Inferior parietal cortex (tissue), 1 donor: ENCODE results near the gene ADTRP.

Experiments
- DNase-seq: peaks from one replicate; pipeline ENCODE4 v3.0.0-alpha.2; 2016; ENCODE audit errors: extremely low spot score

The ADTRP gene, protein sequence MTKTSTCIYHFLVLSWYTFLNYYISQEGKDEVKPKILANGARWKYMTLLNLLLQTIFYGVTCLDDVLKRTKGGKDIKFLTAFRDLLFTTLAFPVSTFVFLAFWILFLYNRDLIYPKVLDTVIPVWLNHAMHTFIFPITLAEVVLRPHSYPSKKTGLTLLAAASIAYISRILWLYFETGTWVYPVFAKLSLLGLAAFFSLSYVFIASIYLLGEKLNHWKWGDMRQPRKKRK

DNA sequence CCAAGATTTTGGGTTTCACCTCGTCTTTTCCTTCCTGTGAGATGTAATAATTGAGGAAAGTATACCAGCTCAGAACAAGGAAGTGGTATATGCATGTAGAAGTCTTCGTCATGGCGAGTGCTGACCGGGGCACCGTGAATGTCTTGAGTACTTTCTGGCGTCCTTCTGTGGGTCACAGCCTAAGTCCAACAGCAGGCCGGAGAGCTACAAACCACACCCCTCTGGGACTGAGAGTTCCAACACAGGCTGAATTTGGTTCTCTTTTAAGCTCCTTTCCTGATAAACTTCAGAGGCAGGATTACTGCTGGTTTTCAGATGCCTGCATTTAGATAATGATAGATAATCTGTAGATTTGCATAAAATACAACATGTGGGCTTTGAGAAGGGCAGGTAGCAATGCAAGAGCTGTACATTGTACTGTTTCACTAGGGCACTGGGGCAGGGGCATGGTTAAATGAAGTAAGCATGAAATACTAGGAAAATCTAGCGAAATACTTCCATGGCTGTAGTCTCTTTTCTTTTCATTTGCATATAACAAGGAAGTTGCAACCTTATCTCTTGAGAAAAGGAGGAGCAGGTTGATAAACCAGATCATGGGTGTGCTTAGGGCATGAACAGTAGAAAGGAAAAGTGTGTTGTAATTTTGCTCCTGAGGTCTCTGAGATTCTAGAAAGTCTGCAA lies at the start of gene ADTRP:
Gene ADTRP, minus strand, starts transcription at position 156 of the 681 bp plus-strand sequence. Its CDS starts 44 bp downstream, at position 112.
- DNase-seq: no peak

DNA sequence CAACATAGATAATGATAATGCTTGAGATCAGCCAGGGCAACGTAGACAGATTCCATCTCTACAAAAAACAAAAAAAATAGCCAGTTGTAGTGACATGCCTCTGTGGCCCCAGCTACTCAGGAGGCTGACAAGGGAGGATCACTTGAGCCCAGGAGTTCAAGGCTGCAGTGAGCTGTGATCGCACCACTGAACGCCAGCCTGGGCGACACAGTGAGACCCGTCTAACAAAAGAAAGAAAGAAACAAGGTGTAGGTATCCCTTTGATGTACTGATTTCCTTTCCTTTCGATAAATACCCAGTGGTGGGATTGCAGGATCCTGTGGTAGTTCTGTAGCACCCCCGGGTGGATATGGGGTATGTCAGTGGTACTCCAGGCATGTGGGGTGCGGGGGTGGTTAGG lies 48.2 kb upstream of the ADTRP start:
- DNase-seq: no peak

DNA sequence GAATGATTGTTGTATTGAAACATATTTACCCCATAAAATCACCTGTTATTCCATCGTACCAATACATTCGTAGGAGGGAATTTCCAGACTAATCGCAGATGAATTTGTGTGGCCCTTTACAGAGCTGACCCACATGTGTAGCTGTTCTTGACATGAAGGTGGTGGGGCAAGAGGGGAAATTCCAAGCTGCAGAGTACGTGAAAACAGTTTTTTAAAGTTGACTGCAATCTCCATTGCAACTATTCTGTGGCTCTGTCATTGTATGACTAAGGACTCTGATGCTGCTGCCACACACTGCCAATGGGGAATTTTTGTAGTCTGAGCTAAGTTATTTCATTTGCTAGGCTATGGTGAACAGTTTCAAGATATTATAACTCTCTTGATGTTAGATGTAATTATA lies 46.4 kb upstream of the ADTRP start:
- DNase-seq: no peak

DNA sequence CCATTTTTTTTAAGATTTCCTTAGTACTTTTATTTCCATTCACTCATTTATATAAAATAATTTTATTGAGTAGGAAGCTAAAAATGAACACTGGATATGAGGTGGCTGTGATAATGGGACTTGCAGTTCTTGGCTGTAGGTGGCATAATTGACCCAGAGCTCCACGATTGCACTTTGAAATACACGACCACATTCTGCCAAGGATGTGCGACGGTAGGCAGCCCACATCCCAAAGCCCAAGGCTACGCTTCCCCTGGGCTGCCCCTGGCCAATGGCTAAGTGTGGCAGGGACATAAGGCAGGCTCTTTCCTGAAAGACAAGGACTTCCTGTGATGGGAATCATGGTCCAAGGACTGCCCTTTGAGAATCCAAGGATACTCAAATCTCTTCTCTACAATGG lies 43.7 kb upstream of the ADTRP start:
- DNase-seq: no peak

DNA sequence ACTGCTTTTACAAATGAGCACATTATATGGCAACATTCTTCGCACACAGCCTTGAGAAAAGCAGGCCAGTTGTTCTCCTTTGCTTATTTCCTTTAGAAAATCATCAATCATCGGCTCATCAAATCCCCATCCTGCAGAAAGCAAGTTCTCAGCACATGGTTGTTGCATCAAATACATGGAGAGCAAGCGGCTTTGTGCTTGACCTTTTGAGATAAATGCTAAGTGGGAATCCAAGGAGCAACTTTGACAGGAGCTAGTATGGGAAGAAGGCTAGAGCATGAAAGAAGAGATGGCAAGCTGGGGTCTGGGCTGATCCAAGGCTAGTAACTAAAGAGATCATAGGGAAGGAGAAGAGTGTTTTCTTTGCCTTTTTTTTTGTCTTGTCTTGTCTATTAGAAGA lies 43.2 kb upstream of the ADTRP start:
- DNase-seq: no peak

DNA sequence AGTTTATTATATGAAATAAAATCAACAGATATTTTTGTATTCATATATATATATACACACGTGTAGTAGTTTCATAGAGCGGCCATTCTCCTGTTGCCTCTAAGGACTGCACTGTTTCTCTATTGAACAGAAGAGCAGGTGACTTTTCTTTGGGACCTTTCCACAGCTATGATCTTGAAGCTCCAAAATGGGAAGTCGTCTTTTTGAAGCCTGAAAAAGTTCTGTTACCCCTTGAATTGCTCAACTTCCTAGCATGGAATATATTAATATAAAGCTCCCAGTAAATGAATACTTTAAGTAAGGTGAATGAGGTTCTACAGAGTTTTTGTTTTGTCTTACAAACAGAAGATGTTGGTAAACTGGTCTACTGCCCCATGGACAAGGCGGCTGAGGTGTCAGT lies 42.2 kb upstream of the ADTRP start:
- DNase-seq: no peak

DNA sequence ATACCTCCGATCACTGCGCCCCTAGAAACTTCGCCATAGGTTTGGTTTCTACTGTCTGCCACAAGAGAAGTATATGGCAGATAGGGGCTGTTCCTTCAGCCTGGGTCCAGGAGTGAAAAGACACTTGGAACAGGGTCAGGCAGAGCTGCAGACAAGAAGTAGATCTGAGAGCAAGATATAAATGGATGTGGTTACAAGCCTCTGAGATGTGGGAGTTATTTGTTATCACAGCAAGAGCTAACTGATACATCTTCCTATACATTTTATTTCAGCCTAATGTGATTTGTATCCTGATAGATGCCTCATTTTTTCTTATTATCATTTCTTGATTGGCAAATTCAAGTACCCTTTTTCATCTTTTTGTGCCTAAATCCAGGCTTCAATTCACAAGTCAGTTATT lies 40.9 kb upstream of the ADTRP start:
- no peak for DNase-seq

DNA sequence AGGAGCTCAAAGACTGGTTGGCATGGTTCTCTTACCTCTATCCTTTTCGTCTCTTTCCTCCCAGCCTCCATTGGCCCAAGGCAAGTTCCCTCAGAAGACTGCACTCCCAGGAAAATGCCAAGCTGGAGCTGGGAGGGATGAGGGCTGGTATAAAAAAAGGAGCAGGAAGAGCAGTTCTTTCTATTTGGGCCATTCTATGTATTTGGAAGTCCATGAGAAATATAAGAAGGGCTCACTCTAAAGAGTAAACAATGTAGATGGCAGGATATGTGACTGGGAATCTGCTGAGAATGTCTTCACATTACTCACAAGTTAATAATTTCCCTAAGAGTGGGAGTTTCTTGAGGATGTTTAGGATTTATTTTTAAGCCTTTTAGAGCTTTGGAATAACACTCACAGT lies 36.6 kb upstream of the ADTRP start:
- no peak for DNase-seq

DNA sequence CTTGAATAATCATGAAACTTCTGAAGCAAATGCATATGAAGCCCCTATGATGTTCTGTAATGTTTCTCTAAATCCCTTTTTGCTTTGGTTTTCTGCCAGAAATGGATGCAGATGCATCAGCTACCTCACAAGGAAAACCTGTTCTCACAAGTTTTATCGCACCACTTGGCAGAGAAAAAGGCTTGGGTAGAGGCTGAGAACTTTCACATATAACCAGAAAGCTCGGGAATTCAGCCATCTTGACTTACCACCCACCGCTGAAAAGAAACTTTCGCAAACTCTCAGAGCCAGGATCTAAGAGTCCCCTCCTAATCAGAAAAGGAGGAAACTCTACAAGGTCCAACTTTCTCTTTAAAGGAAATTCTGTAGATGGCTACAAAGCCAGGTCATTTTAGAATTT lies 36.2 kb upstream of the ADTRP start:
- DNase-seq: no peak

DNA sequence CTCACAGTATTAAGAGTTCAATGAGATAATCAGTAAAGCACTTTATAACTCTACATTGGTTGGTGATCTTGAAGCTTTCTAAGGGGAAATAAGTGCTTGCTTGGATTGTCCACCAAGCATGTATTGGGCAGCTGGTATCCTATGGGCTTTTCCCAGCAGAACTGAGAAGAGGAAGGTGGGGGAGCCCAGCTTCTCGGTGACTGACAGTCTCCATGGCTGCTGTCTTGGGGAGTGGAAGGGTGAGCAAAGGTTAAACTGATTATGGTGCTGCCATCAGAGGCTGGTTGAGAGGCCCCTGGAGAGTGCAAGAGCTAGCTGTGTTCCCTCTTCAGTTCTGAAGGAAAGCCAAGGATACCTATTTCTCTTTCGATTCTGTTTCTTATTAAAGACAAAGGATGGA lies 35.5 kb upstream of the ADTRP start:
- DNase-seq: no peak

DNA sequence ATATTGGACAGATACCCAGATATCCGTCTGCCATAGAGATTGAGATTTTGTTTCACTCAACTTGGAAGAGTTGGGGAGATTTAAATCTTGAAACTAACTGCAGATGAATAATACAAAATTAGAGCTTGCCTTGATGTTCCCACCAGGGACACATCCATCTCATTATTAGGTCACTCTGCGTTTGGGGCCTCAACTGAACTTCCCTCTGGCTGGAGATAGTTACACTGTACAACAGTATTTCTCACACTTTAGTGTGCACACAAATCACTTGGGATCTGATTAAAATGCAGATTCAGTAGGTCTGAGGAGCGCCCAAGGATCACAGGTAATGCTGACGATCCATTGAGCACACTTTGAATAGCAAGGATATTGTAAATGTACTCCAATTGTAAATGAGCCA lies 35.0 kb upstream of the ADTRP start:
- DNase-seq: no peak

DNA sequence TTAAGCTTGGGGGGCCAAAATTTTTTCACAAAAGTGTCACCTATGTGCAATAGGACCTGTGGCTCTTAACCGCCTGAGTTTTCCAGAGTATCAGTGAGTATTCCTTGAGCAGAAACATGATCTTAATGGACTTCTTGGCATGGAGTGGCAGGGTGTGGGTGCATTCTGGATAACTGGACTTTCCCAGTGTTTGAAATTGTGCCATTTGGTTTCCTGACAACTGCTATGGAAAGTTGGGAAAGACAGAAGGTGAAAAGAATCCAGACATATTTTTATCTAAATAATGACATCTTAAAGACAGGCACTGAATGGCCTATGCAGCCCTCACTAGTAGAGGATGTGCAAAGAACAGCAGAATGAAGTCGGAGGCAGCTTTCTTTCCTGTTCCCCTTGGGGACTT lies 34.3 kb upstream of the ADTRP start:
- DNase-seq: no peak

DNA sequence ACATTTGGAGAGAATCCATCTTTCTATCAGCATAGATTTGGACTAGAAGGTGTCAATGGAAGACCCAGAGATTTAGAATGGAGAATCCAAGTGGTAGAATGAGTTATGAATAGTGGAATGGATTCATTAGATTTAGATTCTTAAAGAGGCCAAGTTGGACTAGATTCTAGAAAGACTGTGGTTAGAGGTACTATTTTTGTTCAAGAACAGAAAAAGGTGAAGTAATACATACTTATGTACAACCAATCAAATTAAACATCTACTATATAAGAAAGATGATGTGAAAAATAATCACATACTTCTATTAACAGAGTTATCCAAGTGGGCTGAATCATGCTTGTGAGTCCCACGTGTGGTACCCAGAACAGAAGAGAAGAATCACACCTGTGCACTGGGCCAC lies 33.8 kb upstream of the ADTRP start:
- DNase-seq: no peak

DNA sequence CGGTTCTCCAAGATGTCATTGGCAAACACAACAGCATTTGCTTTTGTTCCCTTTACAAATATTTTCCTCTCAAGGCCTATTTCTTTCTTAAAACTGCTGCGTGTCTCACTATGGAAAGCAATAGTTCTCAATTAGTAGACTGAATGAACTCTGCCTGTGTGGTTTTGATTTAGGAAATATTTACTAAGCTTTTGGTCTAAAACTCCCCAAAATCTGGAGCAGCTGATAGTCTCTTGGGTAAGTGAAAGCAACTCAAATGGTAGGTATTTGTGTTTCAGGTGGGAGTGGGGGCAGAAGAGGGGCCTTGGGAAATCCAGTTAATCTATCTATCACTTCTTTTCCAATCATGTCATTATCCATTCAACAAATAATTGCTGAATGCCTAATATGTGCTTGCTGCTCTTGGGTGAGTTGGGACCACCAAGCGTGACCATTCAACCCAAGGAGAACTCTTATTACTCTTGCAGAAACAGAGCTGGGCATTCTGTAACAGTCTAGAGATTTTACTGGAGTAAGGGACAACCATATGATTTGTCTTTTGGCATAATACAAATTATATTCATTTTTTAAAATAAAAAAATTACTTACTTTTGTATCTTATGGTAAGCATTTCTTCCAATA lies 33.2 kb upstream of the ADTRP start:
- DNase-seq: no peak

DNA sequence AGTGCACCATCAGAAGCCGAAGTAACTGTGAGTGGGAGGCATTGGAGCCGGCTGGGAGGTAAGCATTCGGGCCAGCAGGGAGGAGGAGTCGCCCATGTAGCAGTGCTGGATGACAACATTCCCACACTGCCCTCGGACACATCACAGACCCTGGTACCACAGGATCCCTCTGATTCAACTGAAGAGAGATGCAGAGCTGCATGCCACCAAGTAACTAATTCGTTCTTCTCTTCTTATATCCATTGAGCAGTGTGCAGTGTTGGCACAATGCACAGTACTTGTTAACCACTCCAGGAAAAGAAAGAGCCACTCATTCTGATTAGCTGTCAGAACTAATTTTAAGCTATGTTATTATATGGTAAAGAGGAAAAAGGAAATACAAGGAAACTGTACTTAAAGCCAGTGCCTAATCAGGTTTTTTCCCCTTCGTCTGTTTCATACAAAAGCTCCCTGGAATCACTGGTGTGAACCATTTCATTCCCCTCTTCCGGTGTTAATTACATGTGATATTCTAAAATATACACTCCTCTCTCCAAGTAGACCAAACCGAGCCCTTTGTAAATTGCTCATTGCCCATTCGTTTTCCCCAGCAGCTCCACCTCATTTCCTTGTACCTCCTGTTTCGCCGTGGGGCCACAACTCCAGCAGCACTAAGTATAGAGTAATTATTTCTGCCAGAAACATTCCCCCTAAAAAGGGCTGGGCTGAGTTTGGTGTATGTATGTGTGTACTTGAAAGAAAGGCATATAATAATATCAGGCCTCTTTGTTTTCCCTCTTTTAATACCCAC lies 32.4 kb upstream of the ADTRP start:
- DNase-seq: no peak

DNA sequence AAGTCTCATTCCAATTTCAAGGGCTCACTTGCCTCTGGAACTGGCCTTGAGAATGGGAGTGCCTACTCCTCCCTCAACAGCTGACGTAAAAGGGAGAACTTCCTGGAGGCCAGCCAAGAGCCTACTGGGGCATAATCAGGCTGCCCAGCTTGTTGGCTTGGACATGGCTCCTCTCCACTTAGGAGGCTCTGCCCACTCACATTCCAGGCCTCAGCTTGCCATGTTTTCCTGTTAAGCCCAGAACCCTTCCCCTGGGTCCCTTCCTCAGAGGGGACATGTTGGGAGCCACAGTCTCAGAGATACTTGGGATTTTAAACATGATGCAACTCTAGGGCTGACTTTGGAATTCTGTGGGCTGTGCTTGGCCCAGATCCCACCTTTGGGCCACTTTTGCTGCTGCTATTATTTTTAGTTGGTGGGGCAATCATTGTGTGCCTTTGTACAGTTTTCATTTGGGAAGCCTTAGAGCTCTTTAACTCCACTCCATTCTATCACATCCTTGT lies 31.5 kb upstream of the ADTRP start:
- peak; percentile 48 for DNase-seq

DNA sequence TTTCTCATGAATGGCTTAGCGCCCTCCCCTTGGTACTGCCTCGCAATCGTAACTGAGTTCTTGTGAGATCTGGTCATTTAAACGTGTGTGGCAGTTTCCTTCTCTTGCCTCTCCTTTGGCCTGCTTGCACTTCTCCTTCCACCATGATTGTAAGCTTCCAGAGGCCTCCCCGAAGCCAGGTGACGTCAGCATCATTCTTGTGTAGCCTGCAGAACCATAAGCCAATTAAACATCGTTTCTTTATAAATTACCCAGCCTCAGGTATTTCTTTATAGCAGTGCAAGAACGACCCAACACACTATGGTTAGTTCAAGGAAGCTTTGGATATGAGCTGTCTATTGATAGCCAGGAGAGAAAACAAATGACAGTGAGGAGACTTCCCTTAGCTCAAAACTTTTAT lies 29.5 kb upstream of the ADTRP start:
- no peak for DNase-seq

DNA sequence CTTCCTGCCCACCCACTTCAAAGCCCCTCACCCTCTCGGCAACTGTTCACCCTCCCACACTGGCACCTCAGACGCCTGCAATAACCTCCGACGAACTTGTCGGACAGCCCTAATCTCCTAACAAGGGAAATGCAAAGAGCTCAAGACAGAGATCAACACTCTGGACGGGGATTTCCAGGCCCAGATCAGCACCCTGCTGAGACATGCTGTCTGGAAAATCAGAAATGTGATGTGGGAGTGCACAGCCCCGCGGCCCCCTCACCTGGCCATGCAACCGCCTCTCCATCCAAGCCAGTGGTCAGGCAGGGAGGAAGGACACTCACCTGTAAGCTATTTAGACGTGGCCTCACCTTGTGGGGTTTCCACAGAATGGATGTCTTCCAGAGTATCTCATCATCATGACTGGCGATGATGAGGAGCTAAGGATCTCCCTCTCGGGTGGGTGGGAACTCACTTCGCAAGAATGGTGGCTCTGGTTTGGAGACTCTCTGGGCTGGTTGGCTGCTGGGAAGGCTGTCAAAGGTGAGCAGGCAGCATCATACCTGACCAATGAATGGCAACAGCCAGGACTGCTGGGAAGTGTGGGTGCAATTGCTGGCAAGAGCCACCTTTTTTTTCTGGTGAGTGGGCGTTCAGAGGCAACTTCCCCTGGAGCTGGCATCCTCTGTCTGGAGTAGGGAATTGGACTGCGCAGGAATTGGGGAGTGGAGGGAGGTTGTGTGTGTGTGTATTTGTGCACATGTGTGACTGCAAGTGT lies 28.1 kb upstream of the ADTRP start:
- DNase-seq: no peak

DNA sequence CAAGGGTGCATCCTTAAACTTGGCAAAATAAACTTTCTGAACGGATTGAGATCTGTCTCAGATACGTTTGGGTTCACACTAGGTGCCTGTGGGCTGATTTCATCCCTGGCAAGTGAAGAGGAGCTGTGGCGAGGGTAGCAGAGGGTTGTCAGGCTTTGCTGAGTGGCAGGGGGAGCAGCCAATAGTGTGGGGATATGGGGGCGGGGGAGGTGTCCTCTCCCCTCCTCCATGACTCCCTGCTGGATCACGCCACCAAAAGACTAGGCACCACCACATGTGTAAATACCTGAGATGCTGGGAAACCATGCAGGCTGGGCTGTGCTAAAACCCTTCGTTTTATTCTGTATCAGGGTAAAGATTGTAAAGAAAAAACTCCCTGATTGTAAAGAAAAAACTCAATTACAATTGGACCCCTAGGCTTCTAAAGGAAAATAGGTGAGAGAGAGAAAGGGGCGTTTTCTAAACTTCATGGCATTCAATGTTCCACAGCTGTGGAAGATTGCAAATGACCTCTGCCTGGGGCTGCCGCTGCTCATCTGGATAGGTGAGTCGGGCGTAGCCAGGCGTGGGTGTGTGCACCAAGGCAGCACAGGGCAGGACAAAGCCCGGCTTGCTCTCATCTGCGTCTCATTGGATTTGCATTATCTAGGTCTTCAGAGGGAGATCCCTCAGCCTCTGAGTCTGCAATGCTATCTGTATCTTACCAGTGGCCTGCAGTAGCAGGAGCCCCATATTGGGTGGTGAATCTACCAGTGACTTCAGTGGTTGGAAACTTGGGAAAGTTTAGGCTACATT lies 26.9 kb upstream of the ADTRP start:
- no peak for DNase-seq

DNA sequence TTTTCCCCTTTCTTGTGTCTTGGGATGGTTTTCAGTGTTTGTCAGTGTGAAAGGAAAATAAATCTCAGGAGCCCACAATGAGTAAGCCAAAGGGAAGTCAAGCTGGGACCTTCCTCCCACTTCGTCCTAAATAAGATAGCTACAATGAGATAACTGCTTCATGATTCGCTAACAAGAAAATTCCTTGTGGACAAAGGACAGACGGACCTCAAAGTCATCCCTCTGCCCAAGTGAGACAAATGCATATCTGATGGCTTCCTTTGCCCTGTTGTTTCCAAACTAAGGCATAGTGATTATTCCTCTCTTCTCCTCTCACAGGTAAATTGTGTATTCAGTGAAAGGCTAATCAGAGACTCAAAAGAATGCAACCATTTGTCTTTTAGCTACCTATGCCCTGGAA lies 26.1 kb upstream of the ADTRP start:
- no peak for DNase-seq

DNA sequence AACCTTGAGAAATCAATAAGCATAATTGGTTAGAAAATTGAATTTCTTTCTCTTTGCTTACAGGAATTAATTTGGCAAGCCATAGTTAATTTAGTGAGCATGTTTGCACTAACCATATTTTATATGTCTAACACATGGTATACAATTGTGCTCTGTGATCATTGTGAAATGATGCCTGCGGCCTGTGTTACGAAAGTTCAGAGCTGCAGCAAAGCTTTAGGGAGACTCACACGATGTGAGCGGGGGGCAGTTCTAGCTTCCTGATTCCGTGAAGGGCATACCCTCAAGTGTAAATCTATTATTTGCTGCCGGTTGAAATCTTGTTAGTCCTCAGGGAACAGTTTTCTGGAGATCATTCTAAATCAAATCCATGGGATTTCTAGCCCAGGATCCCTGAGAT lies 25.5 kb upstream of the ADTRP start:
- no peak for DNase-seq
